GM10847 (cell line): Measurements from ENCODE around the gene LRRIQ3.

Experiments
- POLR2A ChIP-seq: IDR thresholded peaks from 2 replicates; pipeline ENCODE4 v1.6.1; 2011; ENCODE audit not compliant: insufficient read length; ENCODE audit errors: extremely low read depth

Gene LRRIQ3

DNA sequence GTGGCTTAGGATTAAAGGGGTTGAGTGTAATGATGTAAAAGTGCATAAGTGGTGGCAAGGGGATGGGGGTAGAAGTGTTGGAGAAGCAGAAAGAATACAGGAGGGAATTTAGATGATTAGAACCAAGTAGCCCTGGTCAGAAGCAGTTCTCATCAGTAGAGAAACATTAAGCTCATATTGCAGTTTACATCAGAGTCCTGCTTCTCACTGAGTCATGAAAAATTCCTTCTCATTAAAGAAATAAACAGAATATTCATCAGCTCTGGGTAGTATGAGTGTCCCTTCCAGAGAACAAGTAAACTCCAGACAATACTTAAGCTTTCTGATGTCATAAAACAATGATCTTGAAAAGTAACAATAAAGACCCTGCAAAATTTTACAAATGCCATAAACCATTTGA lies 36.5 kb downstream of the LRRIQ3 start:
- TF ChIP-seq POLR2A = no peak

DNA sequence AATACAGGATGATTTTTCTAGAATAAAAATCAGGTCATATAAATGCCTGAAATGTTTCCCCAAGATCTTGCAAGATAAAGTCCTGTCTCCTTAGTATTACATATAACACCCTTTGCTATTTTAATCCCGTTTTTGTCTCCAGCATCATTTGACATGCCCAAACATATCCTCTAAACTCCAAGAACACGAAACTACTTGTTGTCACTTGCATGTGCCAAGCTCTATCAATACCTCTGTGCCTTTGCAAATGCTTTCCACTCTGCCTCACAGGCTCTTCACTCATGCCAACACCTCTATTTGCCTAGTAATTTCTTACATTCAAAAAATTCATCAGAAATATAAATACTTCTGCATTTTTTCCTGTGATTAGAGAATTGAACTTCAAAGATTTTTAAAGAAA lies 37.9 kb downstream of the LRRIQ3 start:
- TF ChIP-seq POLR2A = no peak

DNA sequence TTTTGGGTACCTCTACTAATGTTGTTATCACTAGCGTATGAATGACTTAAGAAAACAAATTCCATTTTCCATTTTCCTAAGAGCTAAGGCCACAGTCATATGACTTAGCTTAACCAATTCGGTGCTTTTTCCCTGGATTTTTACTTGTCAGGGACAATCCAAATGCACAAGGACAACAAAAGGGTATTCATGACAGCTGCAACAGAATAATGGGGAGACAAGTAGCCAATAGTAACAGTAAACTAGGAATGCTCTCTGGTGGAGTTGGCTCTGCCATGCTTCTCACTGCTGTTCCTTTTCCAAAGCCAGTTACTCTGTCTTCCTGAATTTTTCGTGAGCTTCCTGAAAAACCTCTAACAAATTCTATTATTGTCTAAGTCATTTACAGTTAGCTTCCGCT lies 52.9 kb downstream of the LRRIQ3 start:
- TF ChIP-seq POLR2A = no peak

DNA sequence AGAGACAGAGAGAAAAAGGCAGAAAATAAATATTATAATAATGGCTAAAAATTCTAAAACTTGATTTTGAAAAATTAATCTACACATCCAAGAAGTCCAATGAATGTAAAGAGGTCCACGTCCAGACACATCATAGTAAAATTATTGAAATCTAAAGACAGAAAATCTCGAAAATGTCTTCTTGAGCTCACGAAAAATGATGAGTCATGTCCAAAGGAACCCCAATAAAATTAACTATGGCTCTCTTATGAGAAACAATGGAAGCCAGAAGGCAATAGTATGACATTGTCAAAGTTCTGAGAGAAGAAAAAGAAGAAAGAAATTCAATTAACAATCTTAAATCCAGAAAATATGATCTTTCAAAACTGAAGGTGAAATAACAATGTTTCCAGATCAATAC lies 84.6 kb downstream of the LRRIQ3 start:
- TF ChIP-seq POLR2A = no peak

DNA sequence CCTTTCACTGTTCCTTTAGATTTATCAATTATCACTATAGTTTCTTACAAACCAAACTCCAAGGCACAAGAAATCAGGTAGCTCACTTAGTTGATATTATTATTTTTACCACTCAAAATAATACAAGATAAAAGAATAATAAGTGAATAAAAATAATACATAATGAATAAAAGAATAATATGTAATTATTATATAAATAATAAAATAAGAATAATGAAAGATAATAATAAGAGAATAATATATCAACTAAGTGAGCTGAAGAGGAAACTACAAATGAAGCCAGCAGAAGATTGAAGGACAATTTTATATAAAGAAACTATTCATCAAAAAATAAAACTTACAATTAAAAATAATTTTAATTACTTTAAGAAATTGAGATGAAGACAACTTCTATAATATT lies 90.6 kb downstream of the LRRIQ3 start:
- TF ChIP-seq POLR2A = no peak

DNA sequence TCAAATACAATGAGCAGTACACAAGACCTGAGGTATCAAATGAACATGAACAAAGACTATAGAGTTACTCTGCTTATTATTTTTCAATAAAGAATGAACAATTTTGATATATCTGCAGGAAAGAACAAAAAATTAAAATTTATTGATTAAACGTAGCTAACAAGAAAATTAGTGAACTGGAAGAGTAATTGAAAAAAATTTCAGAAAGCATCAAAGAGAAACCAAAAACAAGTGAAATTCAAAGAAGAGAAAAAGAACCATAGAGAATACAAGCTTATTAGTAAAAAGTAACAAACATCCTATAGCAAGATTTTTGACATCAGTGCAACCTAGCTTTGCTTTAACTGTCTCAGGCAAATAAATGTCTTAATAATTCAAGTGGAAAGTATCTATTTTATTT lies 106.6 kb downstream of the LRRIQ3 start:
- TF ChIP-seq POLR2A = no peak

DNA sequence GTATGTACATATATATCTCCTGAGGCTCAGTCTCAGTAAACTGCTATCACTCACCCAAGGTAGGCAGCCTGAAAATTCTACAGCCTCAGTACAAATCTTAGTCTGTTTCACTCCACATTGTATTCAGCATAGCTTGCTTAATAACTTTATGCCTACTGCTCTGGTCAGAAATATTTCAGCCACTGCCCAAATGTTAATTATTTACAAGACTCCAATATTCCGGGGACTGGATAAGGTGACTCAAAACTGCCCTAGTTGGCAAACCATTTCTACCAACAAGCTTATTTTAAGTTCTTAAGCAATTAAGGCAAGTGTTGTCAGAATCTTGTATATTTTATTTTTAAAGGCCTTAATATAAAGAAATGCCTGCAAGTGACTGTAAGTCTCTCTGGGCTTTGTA lies 114.8 kb downstream of the LRRIQ3 start:
- TF ChIP-seq POLR2A = no peak

DNA sequence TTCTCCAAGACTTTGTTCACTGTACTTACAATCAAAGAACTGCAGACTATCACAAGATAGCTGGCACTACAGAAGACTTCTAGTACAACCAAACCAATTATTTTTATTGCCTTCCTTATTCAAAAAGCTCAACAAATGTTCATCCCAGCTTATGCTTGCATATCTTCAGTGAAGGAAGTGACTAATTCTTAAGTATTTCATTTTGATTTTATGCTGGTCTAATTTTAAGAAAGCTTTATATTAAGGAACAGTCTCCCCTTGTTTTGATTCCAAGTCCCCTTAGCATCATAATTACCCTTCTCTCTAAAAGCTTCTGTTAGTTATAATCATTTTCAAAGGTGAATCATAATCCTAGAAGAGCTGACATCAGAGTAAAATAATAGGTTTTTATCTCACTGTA lies 132.9 kb downstream of the LRRIQ3 start:
- TF ChIP-seq POLR2A = no peak

DNA sequence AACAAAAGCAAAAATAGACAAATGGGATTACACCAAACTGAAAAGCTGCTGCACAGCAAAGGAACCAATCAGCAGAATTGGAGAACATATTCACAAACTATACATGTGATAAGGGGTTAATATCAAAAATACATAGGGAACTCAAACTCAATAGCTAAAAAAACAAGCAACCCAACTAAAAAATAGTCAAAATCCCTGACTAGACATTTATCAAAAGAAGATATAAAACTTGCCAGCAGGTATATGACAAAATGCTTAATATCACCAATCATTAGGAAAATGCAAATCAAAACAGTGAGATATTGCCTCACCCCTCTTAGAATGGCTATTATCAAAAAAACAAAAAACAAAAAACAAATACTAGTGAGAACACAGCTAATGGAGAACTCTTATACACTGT lies 140.3 kb downstream of the LRRIQ3 start:
- TF ChIP-seq POLR2A = no peak

DNA sequence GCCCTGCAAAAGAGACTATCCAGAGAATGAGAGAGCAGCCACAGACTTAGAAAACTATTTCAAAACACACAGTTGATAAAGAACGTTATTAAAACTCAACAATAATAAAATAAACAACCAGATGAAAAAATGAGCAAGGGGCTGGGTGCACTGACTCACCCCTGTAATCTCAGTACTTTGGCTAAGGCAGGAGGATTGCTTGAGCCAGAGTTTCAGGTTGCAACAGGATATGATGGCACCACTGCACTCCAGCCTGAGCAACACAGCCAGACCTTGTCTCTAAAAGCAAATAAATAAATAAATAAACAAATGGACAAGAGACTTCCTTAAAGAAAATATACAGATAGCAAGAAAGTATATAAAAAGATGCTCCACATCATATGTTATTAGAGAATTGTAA lies 144.6 kb downstream of the LRRIQ3 start:
- TF ChIP-seq POLR2A = no peak

DNA sequence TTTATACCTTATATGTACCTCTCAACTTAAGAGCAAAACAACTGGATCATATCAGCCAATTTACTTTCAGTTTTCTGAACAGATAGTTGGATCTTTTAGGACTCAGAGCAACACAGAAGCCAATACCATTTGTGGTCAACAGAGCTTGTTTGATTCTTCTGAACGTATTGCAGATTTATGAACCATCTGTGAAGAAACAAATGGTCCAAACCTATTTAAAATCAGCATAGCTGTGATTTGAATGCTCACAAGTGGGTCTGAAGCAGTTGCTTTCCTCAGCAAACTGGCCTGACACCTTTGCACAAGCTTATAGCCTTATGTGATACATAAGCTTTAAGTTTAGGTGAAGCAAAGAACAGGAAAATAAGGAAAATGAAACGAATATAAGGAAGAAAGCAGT lies 147.6 kb downstream of the LRRIQ3 start:
- no peak for TF ChIP-seq POLR2A

DNA sequence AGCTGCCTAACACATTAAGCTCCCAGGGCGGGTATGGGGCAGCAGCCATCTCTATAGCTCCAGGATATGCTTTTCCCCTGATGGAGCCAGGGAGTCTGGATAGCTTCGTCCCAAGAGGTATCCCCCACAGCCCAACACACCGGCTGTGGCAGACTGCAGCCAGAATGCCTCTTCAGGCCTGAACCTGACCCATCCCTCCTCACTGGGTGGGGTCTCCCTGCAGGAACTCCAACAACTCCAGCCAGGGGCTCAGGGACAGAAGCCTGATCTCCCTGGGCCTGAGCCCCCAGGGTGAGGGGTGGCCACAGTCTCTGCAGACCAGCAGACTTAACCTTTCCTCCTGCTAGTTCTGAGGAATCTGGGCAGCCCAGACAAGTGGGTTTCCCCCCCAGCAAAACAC lies 159.9 kb downstream of the LRRIQ3 start:
- no peak for TF ChIP-seq POLR2A

DNA sequence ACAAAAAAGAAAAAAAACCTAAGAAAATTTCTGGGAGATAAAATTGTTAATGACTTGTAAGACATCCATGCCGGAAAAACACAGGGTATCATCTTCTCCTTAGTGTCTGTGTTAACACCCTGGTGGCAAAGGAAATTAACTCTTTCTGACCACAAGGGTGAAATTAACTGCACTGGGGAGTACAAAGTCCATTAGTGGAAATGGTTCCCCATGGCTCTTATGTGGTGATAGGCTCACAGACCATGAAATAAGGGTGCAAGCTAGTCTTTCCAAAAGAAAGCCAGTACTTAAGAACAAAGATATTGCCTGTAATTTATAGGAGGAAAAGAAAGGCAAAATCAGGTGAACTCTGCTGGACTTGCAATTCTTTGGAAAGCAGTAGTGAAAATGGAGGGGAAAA lies 185.4 kb downstream of the LRRIQ3 start:
- TF ChIP-seq POLR2A = no peak

DNA sequence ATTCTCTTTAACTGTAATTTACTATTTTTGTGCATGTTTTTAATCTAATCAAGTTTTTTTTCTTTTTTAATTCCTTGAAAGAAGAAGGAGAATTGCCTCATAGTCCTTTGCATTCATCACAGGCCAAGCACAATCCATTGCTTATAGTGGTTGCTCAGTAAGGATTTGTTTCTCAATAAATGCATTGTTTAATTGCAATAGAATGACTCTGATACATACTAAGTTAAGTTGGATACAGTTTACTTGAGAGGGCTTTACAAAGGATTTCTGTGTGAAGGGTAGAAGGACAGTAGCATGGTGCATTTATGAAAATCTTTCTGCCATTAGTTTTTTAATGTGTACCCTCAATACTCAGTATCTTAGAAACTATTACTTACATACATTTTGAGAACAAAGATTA lies 186.2 kb downstream of the LRRIQ3 start:
- no peak for TF ChIP-seq POLR2A

DNA sequence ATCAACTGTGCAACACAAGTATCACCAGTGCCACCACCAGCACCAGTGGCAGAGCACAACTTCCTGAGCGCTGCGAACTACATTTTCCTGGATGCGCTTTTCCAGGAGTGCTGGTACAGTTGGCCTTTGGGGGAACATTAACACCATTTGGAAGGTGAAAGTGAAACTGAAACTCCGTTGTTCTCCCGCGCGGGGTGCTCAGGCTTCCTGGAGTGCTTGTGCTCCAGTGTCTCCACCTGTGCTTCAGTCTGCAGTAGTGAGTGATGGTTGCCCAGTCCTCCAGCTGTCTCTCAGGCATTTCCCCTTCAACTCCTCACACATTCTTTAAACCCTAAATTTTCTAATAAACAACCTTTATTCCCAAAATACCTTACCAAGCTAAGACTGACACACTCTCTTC lies 187.8 kb downstream of the LRRIQ3 start:
- TF ChIP-seq POLR2A = no peak

DNA sequence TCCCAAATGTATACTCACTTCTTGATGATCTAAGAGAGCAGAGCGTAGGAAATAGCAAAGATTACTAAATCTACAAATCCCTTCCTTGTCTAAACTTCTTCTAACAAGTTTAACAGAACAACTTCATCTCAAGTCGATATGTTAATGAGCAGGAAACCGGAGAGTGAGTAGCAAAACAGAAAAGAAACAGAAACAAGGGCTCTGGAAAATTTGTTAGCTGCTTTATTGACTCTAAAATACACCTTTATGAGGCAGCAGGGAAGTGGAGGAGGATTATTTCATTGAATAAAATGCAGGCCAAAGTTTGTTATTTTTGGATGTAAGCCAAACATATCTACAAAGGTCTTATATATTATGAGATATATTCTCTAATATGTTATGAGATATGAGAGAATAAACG lies 192.4 kb downstream of the LRRIQ3 start:
- no peak for TF ChIP-seq POLR2A

DNA sequence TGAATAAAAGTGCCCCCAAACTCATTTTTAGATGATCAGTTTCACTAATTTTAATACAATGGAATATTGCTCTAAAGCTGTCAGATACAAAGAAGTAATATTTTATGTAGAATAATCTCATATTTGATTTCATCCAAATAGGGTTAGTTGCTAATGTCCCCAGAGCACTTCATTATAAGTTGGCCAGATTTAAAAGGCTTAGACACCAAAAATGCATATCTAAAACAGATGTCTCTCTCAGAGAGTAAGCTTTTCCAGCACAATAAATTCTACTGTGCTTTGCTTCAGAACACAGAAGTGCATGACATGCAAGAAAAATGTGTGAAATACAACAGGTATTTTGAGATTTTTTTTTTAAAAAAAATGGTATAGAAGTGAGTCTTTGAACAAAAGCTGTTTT lies 194.2 kb downstream of the LRRIQ3 start:
- TF ChIP-seq POLR2A = no peak

DNA sequence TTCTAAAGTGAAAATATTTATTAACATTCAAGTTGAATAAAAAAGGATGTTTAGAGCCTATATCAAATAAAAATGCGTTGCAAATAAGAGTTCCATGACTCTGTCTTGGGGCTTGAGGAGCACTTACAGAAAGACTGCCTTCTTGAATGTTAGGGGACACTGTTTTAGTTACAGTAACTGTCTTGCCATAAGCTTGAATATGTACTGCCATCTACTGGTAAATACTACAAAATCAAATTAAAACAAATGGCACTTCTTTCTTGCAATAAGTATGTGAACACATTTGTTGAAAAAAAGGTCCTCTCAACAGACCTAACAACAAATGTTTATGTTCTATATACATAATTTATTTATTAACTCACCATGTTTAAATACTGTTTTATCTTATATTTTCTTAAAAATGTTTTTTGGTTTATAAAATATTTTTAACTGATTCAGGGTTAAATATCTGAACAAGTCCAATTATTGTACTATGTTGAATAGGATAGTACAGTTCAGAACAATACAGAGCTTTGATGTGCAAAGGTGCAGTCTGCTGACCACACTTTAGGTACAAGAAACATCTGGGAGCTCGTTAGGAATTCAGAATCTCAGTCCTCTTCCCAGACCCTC lies 199.5 kb downstream of the LRRIQ3 start:
- TF ChIP-seq POLR2A = no peak

DNA sequence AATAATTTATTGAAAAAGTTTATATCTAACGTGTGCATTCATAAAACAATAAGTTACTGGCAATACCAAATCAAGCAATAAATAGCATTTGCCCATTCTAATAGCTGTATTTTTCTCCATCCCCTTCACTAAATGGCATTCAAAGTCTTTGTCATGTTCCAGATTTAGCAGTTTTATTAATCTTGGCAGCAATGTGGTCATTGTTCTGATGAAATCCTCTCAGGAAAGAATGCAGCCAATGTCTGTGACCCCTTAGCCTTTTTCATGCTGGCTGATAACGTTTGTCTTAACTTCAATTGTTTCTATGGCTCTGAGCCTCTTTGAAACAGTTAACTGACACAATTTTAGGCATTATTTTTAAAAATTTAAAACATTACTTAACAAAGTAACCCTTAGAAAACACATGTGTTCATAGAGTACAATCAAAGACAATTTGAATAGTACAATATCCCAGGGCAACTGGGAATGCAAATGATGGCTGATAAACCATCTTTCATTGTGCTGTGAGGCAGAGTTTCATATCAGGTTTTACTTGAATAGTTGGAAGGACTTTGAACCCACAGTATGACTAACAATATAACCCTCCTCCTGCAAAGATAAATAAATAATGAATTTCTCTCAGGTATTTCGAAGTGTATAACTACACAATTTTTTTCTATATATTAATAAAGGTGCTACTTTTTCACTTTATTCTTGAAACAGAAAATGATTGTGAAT lies 217.5 kb downstream of the LRRIQ3 start:
- TF ChIP-seq POLR2A = no peak
